GM23248 (cell line): ENCODE measurements around the gene PASD1.
"Not testable (repeated sequence)": the region's sequence is repeated elsewhere in the genome, so short reads cannot be mapped to it uniquely, and the experiment has no call there.

Experiments
- EZH2 ChIP-seq: fragments of 200-600 bp; sonication (generic); IDR thresholded peaks from 2 replicates; pipeline ENCODE4 v1.6.1; 2018; ENCODE audit warnings: antibody characterized with exemption, mild to moderate bottlenecking; ENCODE audit not compliant: insufficient read depth, poor library complexity, severe bottlenecking
- EZH2phosphoT487 ChIP-seq: fragments of 200-600 bp; sonication (generic); IDR thresholded peaks from 2 replicates; pipeline ENCODE4 v1.6.1; 2018; ENCODE audit warnings: antibody characterized with exemption, moderate library complexity, mild to moderate bottlenecking, low read depth; ENCODE audit not compliant: insufficient read depth

- TF ChIP-seq EZH2, EZH2phosphoT487: not testable (repeated sequence)
Measured at GRCh38 chrX:151563003-151563402, 472 bp upstream of the PASD1 start.
